ENCODE results near the gene MKLN1. TPM values are rescaled to one million over a fixed set of nuclear protein-coding genes. Genes with fewer than 3 reads are reported as not detected.

MKLN1 gene
- total and polyA plus RNA-seq, 2 of the 13 experiments (the other 11 are each of a cell fraction or from before 2014, with no cell fraction given), result 33.6 to 43.5 TPM

DNA sequence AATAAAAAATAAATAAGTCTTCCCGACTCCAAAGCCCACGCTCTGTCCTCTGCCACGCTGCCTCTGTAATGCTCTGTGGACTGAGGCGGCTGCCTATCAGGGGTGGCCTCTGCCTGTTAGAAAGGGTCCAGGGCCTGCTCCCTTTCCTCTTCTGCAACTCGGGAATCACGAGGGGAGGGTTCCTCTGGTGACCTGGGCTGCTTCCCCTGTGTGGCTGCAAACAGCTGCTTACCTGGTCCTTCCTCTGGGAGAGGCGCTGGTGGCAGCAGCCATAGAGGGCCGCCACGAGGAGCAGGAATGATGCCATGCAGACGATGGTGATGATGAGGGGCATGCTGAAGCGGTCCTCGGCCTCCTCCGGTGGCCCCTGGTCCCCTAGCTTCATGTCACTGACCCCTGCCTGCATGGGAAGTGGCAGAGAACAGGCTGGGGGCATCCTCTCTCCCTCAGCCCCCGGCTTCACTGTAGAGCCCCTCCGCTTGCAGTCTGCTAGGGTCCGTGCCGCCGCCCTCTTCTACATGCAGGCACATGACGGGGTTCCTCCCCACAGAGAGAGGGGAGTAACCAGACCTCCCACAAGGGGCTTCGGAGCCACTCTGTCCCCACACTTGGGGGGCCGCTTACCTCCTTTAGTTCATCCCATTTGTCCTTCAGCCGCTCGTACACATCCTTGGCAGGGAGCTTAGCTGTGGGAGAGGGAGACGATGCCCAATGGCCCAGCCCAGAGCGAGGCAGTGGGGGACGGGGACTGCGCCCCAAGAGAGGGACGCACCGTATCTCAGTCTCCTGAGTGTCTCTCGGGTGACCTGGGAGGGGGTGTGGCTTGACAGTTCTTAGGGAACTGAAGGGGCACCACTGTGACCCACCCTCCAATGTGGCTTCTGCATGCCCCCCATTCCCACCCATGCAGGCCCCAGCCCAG is 178.2 kb downstream of the MKLN1 start (continued):
- TF ChIP-seq, protein P1, sequence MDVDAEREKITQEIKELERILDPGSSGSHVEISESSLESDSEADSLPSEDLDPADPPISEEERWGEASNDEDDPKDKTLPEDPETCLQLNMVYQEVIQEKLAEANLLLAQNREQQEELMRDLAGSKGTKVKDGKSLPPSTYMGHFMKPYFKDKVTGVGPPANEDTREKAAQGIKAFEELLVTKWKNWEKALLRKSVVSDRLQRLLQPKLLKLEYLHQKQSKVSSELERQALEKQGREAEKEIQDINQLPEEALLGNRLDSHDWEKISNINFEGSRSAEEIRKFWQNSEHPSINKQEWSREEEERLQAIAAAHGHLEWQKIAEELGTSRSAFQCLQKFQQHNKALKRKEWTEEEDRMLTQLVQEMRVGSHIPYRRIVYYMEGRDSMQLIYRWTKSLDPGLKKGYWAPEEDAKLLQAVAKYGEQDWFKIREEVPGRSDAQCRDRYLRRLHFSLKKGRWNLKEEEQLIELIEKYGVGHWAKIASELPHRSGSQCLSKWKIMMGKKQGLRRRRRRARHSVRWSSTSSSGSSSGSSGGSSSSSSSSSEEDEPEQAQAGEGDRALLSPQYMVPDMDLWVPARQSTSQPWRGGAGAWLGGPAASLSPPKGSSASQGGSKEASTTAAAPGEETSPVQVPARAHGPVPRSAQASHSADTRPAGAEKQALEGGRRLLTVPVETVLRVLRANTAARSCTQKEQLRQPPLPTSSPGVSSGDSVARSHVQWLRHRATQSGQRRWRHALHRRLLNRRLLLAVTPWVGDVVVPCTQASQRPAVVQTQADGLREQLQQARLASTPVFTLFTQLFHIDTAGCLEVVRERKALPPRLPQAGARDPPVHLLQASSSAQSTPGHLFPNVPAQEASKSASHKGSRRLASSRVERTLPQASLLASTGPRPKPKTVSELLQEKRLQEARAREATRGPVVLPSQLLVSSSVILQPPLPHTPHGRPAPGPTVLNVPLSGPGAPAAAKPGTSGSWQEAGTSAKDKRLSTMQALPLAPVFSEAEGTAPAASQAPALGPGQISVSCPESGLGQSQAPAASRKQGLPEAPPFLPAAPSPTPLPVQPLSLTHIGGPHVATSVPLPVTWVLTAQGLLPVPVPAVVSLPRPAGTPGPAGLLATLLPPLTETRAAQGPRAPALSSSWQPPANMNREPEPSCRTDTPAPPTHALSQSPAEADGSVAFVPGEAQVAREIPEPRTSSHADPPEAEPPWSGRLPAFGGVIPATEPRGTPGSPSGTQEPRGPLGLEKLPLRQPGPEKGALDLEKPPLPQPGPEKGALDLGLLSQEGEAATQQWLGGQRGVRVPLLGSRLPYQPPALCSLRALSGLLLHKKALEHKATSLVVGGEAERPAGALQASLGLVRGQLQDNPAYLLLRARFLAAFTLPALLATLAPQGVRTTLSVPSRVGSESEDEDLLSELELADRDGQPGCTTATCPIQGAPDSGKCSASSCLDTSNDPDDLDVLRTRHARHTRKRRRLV (CRISPR knock-in tag; IDR thresholded peaks at IDR 0.05), result no peak
- TF ChIP-seq SNAPC2 (CRISPR knock-in tag; IDR thresholded peaks at IDR 0.05) (no peak), DPF2 (CRISPR knock-in tag; IDR thresholded peaks at IDR 0.05; ENCODE audit: borderline replicate concordance, low read depth) (no peak), ZNF7 (CRISPR knock-in tag; IDR thresholded peaks at IDR 0.05) (no peak), NFYC (CRISPR knock-in tag; IDR thresholded peaks at IDR 0.05) (no peak), AGO2 (optimal IDR thresholded peaks at IDR 0.05; ENCODE audit: low read depth, low read length) (peak; percentile 91), REPIN1 (CRISPR knock-in tag; IDR thresholded peaks at IDR 0.05; ENCODE audit: borderline replicate concordance, low read depth) (no peak), ZNF136 (CRISPR knock-in tag; IDR thresholded peaks at IDR 0.05; ENCODE audit: low read depth) (no peak), PHF8 (CRISPR knock-in tag; IDR thresholded peaks at IDR 0.05) (no peak), RFX1 (IDR thresholded peaks at IDR 0.05) (no peak), NFIB (CRISPR knock-in tag; IDR thresholded peaks at IDR 0.05; ENCODE audit: borderline replicate concordance) (no peak), SNAI1 (CRISPR knock-in tag; IDR thresholded peaks at IDR 0.05; ENCODE audit: borderline replicate concordance) (no peak), HOXA9 (CRISPR knock-in tag; IDR thresholded peaks at IDR 0.05; ENCODE audit: borderline replicate concordance) (no peak)
- TF ChIP-seq, protein P2, sequence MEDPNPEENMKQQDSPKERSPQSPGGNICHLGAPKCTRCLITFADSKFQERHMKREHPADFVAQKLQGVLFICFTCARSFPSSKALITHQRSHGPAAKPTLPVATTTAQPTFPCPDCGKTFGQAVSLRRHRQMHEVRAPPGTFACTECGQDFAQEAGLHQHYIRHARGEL (CRISPR knock-in tag; IDR thresholded peaks at IDR 0.05), result no peak
- TF ChIP-seq, protein P3, sequence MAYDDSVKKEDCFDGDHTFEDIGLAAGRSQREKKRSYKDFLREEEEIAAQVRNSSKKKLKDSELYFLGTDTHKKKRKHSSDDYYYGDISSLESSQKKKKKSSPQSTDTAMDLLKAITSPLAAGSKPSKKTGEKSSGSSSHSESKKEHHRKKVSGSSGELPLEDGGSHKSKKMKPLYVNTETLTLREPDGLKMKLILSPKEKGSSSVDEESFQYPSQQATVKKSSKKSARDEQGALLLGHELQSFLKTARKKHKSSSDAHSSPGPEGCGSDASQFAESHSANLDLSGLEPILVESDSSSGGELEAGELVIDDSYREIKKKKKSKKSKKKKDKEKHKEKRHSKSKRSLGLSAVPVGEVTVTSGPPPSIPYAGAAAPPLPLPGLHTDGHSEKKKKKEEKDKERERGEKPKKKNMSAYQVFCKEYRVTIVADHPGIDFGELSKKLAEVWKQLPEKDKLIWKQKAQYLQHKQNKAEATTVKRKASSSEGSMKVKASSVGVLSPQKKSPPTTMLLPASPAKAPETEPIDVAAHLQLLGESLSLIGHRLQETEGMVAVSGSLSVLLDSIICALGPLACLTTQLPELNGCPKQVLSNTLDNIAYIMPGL (CRISPR knock-in tag; IDR thresholded peaks at IDR 0.05; ENCODE audit: borderline replicate concordance in 1 of 2, low read depth in 1 of 2), result no peak

All from HepG2 (cell line).